ENCODE results near the gene SESN3. TPM values are rescaled to one million over a fixed set of nuclear protein-coding genes. Genes with fewer than 3 reads are reported as not detected.
"Not testable (repeated sequence)": the region's sequence is repeated elsewhere in the genome, so short reads cannot be mapped to it uniquely, and the experiment has no call there.

SESN3 gene
- total RNA-seq, 2 experiments from 2014 or later: 29.1 to 31.5 TPM

GRCh38 chr11:95262994-95263765 lies 32.2 kb upstream of the SESN3 start:
- Mint-ChIP-seq H3K4me3 (no peak overlapping the region), H3K27me3 (ENCODE audit: low read depth) (peaks cover 2% of the 10 kb centered on the region), H3K27ac (no peak overlapping the region), H3K4me1 (ENCODE audit: low read depth) (peaks cover 30% of the 10 kb centered on the region), H3K9me3 (ENCODE audit: insufficient read depth) (no peaks in the 10 kb centered on the region), H3K36me3 (ENCODE audit: low read depth) (no peaks in the 10 kb centered on the region)
- ChIA-PET POLR2A (interaction anchor here (0.9 kb wide), 1 partner anchor 32 kb away, joined by 3 read pairs; the partner anchor contains the start of gene SESN3), CTCF (interaction anchor here (0.8 to 1.0 kb wide), 3 partner anchors 9 to 245 kb away, joined by 3 read pairs; partner anchors contain the start of gene SESN3)
- DNase-seq: peak; percentile 41
- peak; percentile 71 for ATAC-seq

DNA sequence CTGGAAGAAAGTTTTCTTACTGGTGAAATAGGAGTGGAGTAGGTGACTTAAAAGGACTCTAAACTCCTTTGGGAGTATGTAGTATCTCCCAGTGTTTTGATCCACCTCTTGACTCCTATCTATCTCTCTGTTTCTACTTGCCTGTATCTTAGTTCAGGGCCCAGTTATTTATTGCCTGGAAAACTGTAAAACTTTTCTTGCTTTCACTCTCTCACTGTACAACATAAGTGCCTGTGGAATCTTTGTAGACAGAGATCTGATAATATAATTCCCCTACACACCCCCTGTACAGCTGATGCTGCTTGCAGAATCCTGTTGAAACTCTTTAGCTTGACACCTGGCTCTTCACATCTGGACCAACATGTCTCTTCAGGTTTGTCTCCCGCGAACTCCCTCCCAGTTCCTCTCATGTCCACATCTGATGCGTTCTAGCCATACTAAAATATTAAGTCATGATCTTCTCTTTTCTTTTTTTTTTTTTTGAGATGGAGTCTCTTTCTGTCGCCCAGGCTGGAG lies 26.5 kb upstream of the SESN3 start:
- Mint-ChIP-seq H3K4me1 (ENCODE audit: low read depth) (peaks cover 47% of the 10 kb centered on the region), H3K36me3 (ENCODE audit: low read depth) (peaks cover 2% of the 10 kb centered on the region), H3K27ac (no peak overlapping the region), H3K27me3 (ENCODE audit: low read depth) (no peaks in the 10 kb centered on the region), H3K9me3 (ENCODE audit: insufficient read depth) (no peaks in the 10 kb centered on the region), H3K4me3 (no peak overlapping the region)
- POLR2A ChIA-PET: interaction anchor here (5.9 kb wide), 1 partner anchor 26 kb away, joined by 72 read pairs; the partner anchor contains the start of gene SESN3
- CTCF ChIA-PET: interaction anchor here (0.9 to 3.4 kb wide), 2 partner anchors 103 to 448 kb away, joined by 3 to 22 read pairs; no protein-coding TSS in a partner anchor
- ATAC-seq: no peak
- no peak for DNase-seq

DNA sequence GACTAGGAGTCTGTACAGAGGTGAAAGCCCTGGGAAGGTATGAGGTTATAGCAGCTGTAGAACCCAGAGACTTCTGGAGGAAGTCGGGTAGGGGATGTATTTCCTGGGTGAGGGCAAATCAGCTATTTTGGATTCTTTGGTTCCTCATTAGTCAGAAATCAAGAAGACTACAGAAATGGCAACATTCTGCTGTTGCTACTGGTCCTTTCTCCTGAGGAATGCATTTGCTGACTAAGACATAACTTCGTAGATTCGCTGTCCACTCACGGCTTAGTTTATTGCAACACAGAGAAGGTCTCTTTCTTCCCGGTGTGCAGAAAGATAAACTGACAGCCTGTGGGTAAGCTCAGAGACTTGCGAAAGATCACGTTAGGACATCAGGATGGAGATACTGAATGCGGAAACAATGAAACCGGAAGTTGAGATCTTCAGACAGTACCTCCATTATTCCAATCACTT lies 25.3 kb upstream of the SESN3 start:
- ATAC-seq (no peak), DNase-seq (no peak)
- Mint-ChIP-seq H3K4me1 (ENCODE audit: low read depth) (peaks cover 42% of the 10 kb centered on the region), H3K36me3 (ENCODE audit: low read depth) (peaks cover 2% of the 10 kb centered on the region), H3K4me3 (no peak overlapping the region), H3K9me3 (ENCODE audit: insufficient read depth) (no peaks in the 10 kb centered on the region), H3K27me3 (ENCODE audit: low read depth) (peaks cover 2% of the 10 kb centered on the region), H3K27ac (peak overlapping the region; percentile 67)
- ChIA-PET POLR2A (interaction anchor here (5.9 kb wide), 1 partner anchor 25 kb away, joined by 72 read pairs; the partner anchor contains the start of gene SESN3), CTCF (interaction anchor here (1.2 to 3.9 kb wide), 4 partner anchors 25 to 449 kb away, joined by 3 to 45 read pairs (median 12); partner anchors contain the start of gene SESN3)

DNA sequence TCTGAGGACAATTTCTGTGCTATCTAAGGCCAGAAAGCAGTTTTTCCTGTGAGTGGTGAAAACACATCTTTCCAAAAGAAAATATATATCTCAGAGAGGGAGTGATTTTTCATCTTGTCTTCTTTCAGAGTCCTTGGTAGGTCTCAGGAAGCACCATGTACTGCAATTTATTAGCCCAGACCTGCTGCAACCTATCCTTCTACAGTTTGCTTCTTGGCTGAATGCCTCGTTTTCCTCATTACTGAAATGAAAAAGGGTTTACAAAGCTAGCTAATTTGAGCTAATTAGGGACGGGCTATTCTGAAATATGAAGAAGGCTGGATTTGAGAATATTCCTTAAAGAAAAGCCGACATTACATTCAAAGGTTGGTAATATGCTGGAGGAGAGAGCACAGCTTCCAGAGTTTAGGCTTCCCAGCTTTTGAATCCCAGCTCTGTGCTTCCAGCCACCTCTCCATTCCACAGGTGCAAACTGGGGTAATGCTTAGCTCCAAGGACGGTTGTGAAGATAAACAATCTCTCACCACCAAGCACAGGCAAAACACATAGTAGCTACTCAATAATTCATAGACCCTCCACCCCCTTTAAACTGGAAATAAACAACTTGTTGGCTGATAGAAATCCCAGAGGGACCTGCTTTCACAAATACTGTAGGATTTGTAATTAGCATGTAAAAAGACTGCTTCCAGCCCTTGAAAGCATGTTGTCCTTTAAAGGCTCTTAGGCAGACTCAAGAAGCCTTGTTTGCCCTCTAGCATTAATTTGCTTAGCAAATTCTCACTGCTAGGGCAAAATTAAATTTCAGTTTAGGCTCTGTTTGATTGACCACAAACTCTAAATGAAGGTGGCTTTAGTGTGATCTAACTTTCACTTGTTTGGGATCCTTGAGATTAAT lies 24.5 kb upstream of the SESN3 start:
- Mint-ChIP-seq H3K27ac (peak overlapping the region; percentile 67), H3K4me1 (ENCODE audit: low read depth) (peaks cover 42% of the 10 kb centered on the region), H3K27me3 (ENCODE audit: low read depth) (peaks cover 2% of the 10 kb centered on the region), H3K4me3 (no peak overlapping the region), H3K36me3 (ENCODE audit: low read depth) (peaks cover 2% of the 10 kb centered on the region), H3K9me3 (ENCODE audit: insufficient read depth) (no peaks in the 10 kb centered on the region)
- POLR2A ChIA-PET: interaction anchor here (1.0 to 5.9 kb wide), 2 partner anchors 24 to 32 kb away, joined by 3 to 72 read pairs; partner anchors contain the start of gene SESN3
- no peak for DNase-seq
- CTCF ChIA-PET: interaction anchor here (1.1 to 3.9 kb wide), 13 partner anchors 8 to 509 kb away, joined by 3 to 45 read pairs (median 4); partner anchors contain the start of gene SESN3
- no peak for ATAC-seq

DNA sequence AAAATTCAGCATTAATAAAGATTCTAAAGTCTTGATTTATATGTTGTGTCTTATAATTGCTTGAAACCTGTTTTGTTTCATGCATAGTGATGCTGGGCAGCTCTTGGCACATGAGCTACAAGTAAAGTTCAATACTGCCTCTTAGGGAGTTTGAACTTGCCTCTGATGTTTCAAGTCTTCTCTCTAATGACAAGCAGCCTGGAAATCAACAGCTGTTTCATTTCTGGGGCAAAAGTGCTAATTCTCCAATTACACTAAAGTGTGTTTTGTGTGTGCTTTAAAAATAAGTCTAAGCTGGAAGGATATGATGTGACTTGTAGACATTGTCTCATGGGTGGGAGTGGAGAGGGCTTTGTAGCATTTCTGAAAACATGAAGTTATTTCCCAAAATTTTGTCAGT lies 23.7 kb upstream of the SESN3 start:
- POLR2A ChIA-PET: interaction anchor here (0.7 to 5.9 kb wide), 5 partner anchors 12 to 535 kb away, joined by 3 to 72 read pairs (median 4); partner anchors contain the start of genes FAM76B and SESN3
- H3K27ac Mint-ChIP-seq: peak overlapping the region; percentile 67
- H3K4me1 Mint-ChIP-seq (ENCODE audit: low read depth): peaks cover 42% of the 10 kb centered on the region
- no peak overlapping the region for H3K4me3 Mint-ChIP-seq
- CTCF ChIA-PET: interaction anchor here (0.6 to 3.9 kb wide), 16 partner anchors 9 to 510 kb away, joined by 3 to 45 read pairs (median 4); partner anchors contain the start of gene SESN3
- peaks cover 2% of the 10 kb centered on the region for H3K27me3 Mint-ChIP-seq (ENCODE audit: low read depth)
- peaks cover 2% of the 10 kb centered on the region for H3K36me3 Mint-ChIP-seq (ENCODE audit: low read depth)
- no peak for DNase-seq
- ATAC-seq: peak; percentile 9
- H3K9me3 Mint-ChIP-seq (ENCODE audit: insufficient read depth): no peaks in the 10 kb centered on the region

GRCh38 chr11:95254131-95254704 lies 23.2 kb upstream of the SESN3 start:
- H3K27ac Mint-ChIP-seq: peak overlapping the region; percentile 79
- H3K4me1 Mint-ChIP-seq (ENCODE audit: low read depth): peaks cover 42% of the 10 kb centered on the region
- H3K36me3 Mint-ChIP-seq (ENCODE audit: low read depth): peaks cover 2% of the 10 kb centered on the region
- ChIA-PET CTCF (interaction anchor here (0.6 to 3.9 kb wide), 17 partner anchors 9 to 510 kb away, joined by 3 to 45 read pairs (median 4); partner anchors contain the start of gene SESN3), POLR2A (interaction anchor here (0.6 to 5.9 kb wide), 6 partner anchors 11 to 536 kb away, joined by 3 to 72 read pairs (median 4); partner anchors contain the start of genes FAM76B and SESN3)
- peaks cover 2% of the 10 kb centered on the region for H3K27me3 Mint-ChIP-seq (ENCODE audit: low read depth)
- ATAC-seq (peak; percentile 100), DNase-seq (peak; percentile 91)
- peak overlapping the region; percentile 76 for H3K4me3 Mint-ChIP-seq
- no peaks in the 10 kb centered on the region for H3K9me3 Mint-ChIP-seq (ENCODE audit: insufficient read depth)

DNA sequence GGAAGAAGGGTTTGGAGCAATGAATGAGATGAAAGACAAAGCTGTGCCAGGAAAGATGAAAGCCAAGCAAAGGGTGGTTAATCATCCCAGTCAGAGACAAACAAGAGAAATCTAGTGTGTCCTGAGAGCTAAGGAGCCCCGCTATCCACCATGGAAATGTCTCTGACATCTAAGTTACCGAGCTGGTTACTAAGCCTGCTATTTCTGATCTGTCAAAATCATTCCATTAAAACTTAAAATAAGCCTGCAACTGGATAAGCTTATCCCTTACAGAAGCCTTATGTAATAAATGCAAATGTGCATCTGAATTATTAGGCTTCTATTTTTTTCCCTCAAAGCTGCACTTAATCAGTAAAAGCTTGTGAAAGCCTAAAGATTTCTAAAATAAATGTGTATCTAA lies 22.1 kb upstream of the SESN3 start:
- POLR2A ChIA-PET: interaction anchor here (1.5 to 5.9 kb wide), 2 partner anchors 22 to 84 kb away, joined by 3 to 72 read pairs; partner anchors contain the start of gene SESN3
- H3K36me3 Mint-ChIP-seq (ENCODE audit: low read depth): peaks cover 2% of the 10 kb centered on the region
- H3K27me3 Mint-ChIP-seq (ENCODE audit: low read depth): peaks cover 2% of the 10 kb centered on the region
- ATAC-seq (no peak), DNase-seq (no peak)
- H3K4me1 Mint-ChIP-seq (ENCODE audit: low read depth): peaks cover 43% of the 10 kb centered on the region
- H3K9me3 Mint-ChIP-seq (ENCODE audit: insufficient read depth): no peaks in the 10 kb centered on the region
- no peak overlapping the region for H3K4me3 Mint-ChIP-seq
- CTCF ChIA-PET: interaction anchor here (0.9 to 3.9 kb wide), 8 partner anchors 8 to 452 kb away, joined by 3 to 45 read pairs (median 6); partner anchors contain the start of gene SESN3
- no peak overlapping the region for H3K27ac Mint-ChIP-seq

- H3K4me3 Mint-ChIP-seq: no peak overlapping the region
- ChIA-PET POLR2A (interaction anchor here (5.9 kb wide), 1 partner anchor 21 kb away, joined by 72 read pairs; the partner anchor contains the start of gene SESN3), CTCF (interaction anchor here (1.4 to 3.9 kb wide), 5 partner anchors 8 to 453 kb away, joined by 6 to 45 read pairs (median 10); partner anchors contain the start of gene SESN3)
- H3K36me3 Mint-ChIP-seq (ENCODE audit: low read depth): peaks cover 2% of the 10 kb centered on the region
- peaks cover 2% of the 10 kb centered on the region for H3K27me3 Mint-ChIP-seq (ENCODE audit: low read depth)
- H3K27ac Mint-ChIP-seq: no peak overlapping the region
- peaks cover 43% of the 10 kb centered on the region for H3K4me1 Mint-ChIP-seq (ENCODE audit: low read depth)
- DNase-seq (no peak), ATAC-seq (no peak)
- H3K9me3 Mint-ChIP-seq (ENCODE audit: insufficient read depth): no peaks in the 10 kb centered on the region
These were observed 21.6 kb upstream of the SESN3 start for GRCh38 chr11:95252586-95252985.

GRCh38 chr11:95251896-95252295 lies 20.9 kb upstream of the SESN3 start:
- POLR2A ChIA-PET: interaction anchor here (3.1 kb wide), 1 partner anchor 20 kb away, joined by 12 read pairs; no protein-coding TSS in a partner anchor

More at GRCh38 chr11:95251896-95252295, 20.9 kb upstream of the SESN3 start:
- not testable (repeated sequence) for H3K4me3 Mint-ChIP-seq; H3K36me3 Mint-ChIP-seq (ENCODE audit: low read depth); ATAC-seq; H3K27me3 Mint-ChIP-seq (ENCODE audit: low read depth); H3K9me3 Mint-ChIP-seq (ENCODE audit: insufficient read depth); DNase-seq; H3K27ac Mint-ChIP-seq
- H3K4me1 Mint-ChIP-seq (ENCODE audit: low read depth): peaks cover 41% of the 10 kb centered on the region
- CTCF ChIA-PET: interaction anchor here (0.5 to 1.8 kb wide), 4 partner anchors 10 to 454 kb away, joined by 3 to 10 read pairs (median 6); no protein-coding TSS in a partner anchor

All from activated CD8-positive, alpha-beta T cell treated with anti-CD3 and anti-CD28 coated beads, Interleukin-2, amount 10 ng/mL, durations not matched to agents 7 days and 5 days (primary cell).